Neural cell (in vitro differentiated cells): ENCODE results near the gene MYOT. TPM values are rescaled to one million over a fixed set of nuclear protein-coding genes. Genes with fewer than 3 reads are reported as not detected.

ENCODE experiments used
- H2AFZ ChIP-seq: fragments of 200-600, 300-800 bp; sonication (generic), shearing (Covaris generic); 2 replicates; pipeline ENCODE4 v1.6.0; 2014; ENCODE audit warnings: low read depth, mild to moderate bottlenecking, antibody characterized with exemption, low read length, moderate library complexity
- H3F3A ChIP-seq: fragments of 200-600 bp; shearing (Covaris generic); 2 replicates; pipeline ENCODE4 v1.6.1; 2016; ENCODE audit warnings: mild to moderate bottlenecking, moderate library complexity, mixed read lengths, antibody characterized with exemption, low read length; ENCODE audit not compliant: insufficient read depth, poor library complexity, severe bottlenecking
- H3K27ac ChIP-seq: fragments of 200-600, 300-800 bp; sonication (generic), shearing (Covaris generic); 2 replicates; pipeline ENCODE4 v1.5.1; 2014; ENCODE audit warnings: mild to moderate bottlenecking, low read length, moderate library complexity
- H3K27me3 ChIP-seq: fragments of 300-800, 200-600 bp; sonication (generic), shearing (Covaris generic); 2 replicates; pipeline ENCODE4 v1.6.0; 2014; ENCODE audit warnings: mild to moderate bottlenecking, low read depth, low read length, moderate library complexity; ENCODE audit not compliant: insufficient read depth
- H3K36me3 ChIP-seq: fragments of 300-800, 200-600 bp; sonication (generic), shearing (Covaris generic); 2 replicates; pipeline ENCODE4 v1.5.1; 2014; ENCODE audit warnings: mild to moderate bottlenecking, antibody characterized with exemption, low read length, moderate library complexity; ENCODE audit not compliant: insufficient read depth
- H3K4me2 ChIP-seq: fragments of 300-800, 200-600 bp; sonication (generic), shearing (Covaris generic); 2 replicates; pipeline ENCODE4 v1.6.0; 2014; ENCODE audit warnings: mild to moderate bottlenecking, low read length
- H3K4me3 ChIP-seq: fragments of 300-800, 200-600 bp; sonication (generic), shearing (Covaris generic); 2 replicates; pipeline ENCODE4 v1.5.1; 2014; ENCODE audit warnings: mild to moderate bottlenecking, low read length, moderate library complexity
- H3K79me2 ChIP-seq: fragments of 200-600 bp; shearing (Covaris generic); replicated peaks from 2 replicates; pipeline ENCODE4 v1.6.0; 2014; ENCODE audit warnings: mild to moderate bottlenecking, low read length, moderate library complexity; ENCODE audit not compliant: insufficient read depth
- H3K9ac ChIP-seq: fragments of 300-800, 200-600 bp; sonication (generic), shearing (Covaris generic); 2 replicates; pipeline ENCODE4 v1.6.1; 2016; ENCODE audit warnings: mild to moderate bottlenecking, low read length, mixed read lengths
- H3K9me2 ChIP-seq: fragments of 200-600 bp; shearing (Covaris generic); 2 replicates; pipeline ENCODE4 v1.6.1; 2016; ENCODE audit warnings: mild to moderate bottlenecking, low read length, mixed read lengths; ENCODE audit not compliant: insufficient read depth
- H3K9me3 ChIP-seq: fragments of 200-600, 300-800 bp; sonication (generic), shearing (Covaris generic); 2 replicates; pipeline ENCODE4 v1.6.1; 2016; ENCODE audit warnings: mild to moderate bottlenecking, mixed run types, low read length, moderate library complexity, mixed read lengths
- H4K20me1 ChIP-seq: fragments of 200-600 bp; shearing (Covaris generic); 2 replicates; pipeline ENCODE4 v1.6.1; 2016; ENCODE audit warnings: mild to moderate bottlenecking, mixed run types; ENCODE audit not compliant: insufficient read depth
- EZH2 ChIP-seq: fragments of 200-600, 300-800 bp; shearing (Covaris generic), sonication (generic); IDR thresholded peaks from 2 replicates; pipeline ENCODE4 v1.6.1; 2014; ENCODE audit warnings: antibody characterized with exemption, low read length, borderline replicate concordance, mild to moderate bottlenecking; ENCODE audit not compliant: insufficient read depth, poor library complexity, severe bottlenecking
- MXI1 ChIP-seq: fragments of 450-650 bp; conservative IDR thresholded peaks from 2 replicates; pipeline ENCODE4 v1.6.1; 2014; ENCODE audit warnings: antibody characterized with exemption, mild to moderate bottlenecking; ENCODE audit not compliant: poor library complexity, severe bottlenecking
- POLR2AphosphoS5 ChIP-seq: IDR thresholded peaks from 2 replicates; pipeline ENCODE4 v1.6.1; 2012
- RAD21 ChIP-seq: fragments of 450-650 bp; conservative IDR thresholded peaks from 2 replicates; pipeline ENCODE4 v1.6.1; 2014; ENCODE audit warnings: antibody characterized with exemption, mild to moderate bottlenecking, moderate library complexity
- TAF1 ChIP-seq: IDR thresholded peaks from 2 replicates; pipeline ENCODE4 v1.6.1; 2012; ENCODE audit warnings: low read depth
- polyA plus RNA-seq: library from polyadenylated mRNA; depleted of rRNA; stranded (reverse); fragments of >200 nt; gene quantifications from 2 replicates; pipeline ENCODE4 v1.2.3, GENCODE V29; 2014
- TF ChIP-seq, protein P1 (sequence below): fragments of 450-650 bp; IDR thresholded peaks from 2 replicates; pipeline ENCODE4 v1.5.1; 2014; ENCODE audit warnings: antibody characterized with exemption, mild to moderate bottlenecking, moderate library complexity; ENCODE audit not compliant: poor library complexity, severe bottlenecking
- TF ChIP-seq, protein P2 (sequence below): IDR thresholded peaks from 2 replicates; pipeline ENCODE4 v1.6.1; 2012; ENCODE audit warnings: borderline replicate concordance

MYOT gene
- polyA plus RNA-seq, 1 donor from 2014 or later = not detected

- Histone ChIP-seq H3K4me3 (no peak overlapping the region), H3K9me2 (no peaks in the 10 kb centered on the region), H4K20me1 (no peaks in the 10 kb centered on the region), H3K36me3 (no peaks in the 10 kb centered on the region), H3K9me3 (no peaks in the 10 kb centered on the region), H3F3A (no peaks in the 10 kb centered on the region), H3K4me2 (no peak overlapping the region), H3K27ac (no peak overlapping the region), H2AFZ (no peak overlapping the region), H3K27me3 (no peaks in the 10 kb centered on the region), H3K9ac (no peak overlapping the region), H3K79me2 (no peaks in the 10 kb centered on the region)
- no peak for TF ChIP-seq RAD21
- TF ChIP-seq, protein P1, sequence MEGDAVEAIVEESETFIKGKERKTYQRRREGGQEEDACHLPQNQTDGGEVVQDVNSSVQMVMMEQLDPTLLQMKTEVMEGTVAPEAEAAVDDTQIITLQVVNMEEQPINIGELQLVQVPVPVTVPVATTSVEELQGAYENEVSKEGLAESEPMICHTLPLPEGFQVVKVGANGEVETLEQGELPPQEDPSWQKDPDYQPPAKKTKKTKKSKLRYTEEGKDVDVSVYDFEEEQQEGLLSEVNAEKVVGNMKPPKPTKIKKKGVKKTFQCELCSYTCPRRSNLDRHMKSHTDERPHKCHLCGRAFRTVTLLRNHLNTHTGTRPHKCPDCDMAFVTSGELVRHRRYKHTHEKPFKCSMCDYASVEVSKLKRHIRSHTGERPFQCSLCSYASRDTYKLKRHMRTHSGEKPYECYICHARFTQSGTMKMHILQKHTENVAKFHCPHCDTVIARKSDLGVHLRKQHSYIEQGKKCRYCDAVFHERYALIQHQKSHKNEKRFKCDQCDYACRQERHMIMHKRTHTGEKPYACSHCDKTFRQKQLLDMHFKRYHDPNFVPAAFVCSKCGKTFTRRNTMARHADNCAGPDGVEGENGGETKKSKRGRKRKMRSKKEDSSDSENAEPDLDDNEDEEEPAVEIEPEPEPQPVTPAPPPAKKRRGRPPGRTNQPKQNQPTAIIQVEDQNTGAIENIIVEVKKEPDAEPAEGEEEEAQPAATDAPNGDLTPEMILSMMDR = no peak
- TF ChIP-seq MXI1 = no peak
- TF ChIP-seq TAF1 = no peak
These were observed 4.8 kb downstream of the MYOT start for GRCh38 chr5:137872466-137872865.

- H3K27me3 ChIP-seq = no peaks in the 10 kb centered on the region
- H3K9ac ChIP-seq = no peak overlapping the region
- no peaks in the 10 kb centered on the region for H4K20me1 ChIP-seq
- no peak overlapping the region for H3K4me3 ChIP-seq
- no peaks in the 10 kb centered on the region for H3K9me2 ChIP-seq
- H3K4me2 ChIP-seq = no peak overlapping the region
- H3K9me3 ChIP-seq = no peaks in the 10 kb centered on the region
- no peak overlapping the region for H3K27ac ChIP-seq
- no peak overlapping the region for H2AFZ ChIP-seq
- H3F3A ChIP-seq = no peaks in the 10 kb centered on the region
- TF ChIP-seq, protein P2, sequence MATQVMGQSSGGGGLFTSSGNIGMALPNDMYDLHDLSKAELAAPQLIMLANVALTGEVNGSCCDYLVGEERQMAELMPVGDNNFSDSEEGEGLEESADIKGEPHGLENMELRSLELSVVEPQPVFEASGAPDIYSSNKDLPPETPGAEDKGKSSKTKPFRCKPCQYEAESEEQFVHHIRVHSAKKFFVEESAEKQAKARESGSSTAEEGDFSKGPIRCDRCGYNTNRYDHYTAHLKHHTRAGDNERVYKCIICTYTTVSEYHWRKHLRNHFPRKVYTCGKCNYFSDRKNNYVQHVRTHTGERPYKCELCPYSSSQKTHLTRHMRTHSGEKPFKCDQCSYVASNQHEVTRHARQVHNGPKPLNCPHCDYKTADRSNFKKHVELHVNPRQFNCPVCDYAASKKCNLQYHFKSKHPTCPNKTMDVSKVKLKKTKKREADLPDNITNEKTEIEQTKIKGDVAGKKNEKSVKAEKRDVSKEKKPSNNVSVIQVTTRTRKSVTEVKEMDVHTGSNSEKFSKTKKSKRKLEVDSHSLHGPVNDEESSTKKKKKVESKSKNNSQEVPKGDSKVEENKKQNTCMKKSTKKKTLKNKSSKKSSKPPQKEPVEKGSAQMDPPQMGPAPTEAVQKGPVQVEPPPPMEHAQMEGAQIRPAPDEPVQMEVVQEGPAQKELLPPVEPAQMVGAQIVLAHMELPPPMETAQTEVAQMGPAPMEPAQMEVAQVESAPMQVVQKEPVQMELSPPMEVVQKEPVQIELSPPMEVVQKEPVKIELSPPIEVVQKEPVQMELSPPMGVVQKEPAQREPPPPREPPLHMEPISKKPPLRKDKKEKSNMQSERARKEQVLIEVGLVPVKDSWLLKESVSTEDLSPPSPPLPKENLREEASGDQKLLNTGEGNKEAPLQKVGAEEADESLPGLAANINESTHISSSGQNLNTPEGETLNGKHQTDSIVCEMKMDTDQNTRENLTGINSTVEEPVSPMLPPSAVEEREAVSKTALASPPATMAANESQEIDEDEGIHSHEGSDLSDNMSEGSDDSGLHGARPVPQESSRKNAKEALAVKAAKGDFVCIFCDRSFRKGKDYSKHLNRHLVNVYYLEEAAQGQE = no peak
- TF ChIP-seq EZH2 = no peak
- no peak for TF ChIP-seq MXI1
- no peak for TF ChIP-seq POLR2AphosphoS5
- TF ChIP-seq RAD21 = no peak
- TF ChIP-seq, protein P1 = no peak
- no peaks in the 10 kb centered on the region for H3K79me2 ChIP-seq
- no peaks in the 10 kb centered on the region for H3K36me3 ChIP-seq
These were observed 8.4 kb downstream of the MYOT start for GRCh38 chr5:137876101-137876500.
